Measurements from ENCODE around the gene FXYD2. TPM values are rescaled to one million over a fixed set of nuclear protein-coding genes. Genes with fewer than 3 reads are reported as not detected.
A peak's percentile ranks its signal among the peaks of the same experiment; 100 is the strongest.

FXYD2 gene
- total RNA-seq, 2 donors from 2014 or later: 3.0 TPM

GRCh38 chr11:117822074-117823033 lies 2.2 kb downstream of the FXYD2 start:
- peak; percentile 87 for DNase-seq
- Mint-ChIP-seq H3K4me1 (peaks cover 50% of the 10 kb centered on the region), H3K4me3 (no peak overlapping the region), H3K36me3 (ENCODE audit: low read depth) (no peaks in the 10 kb centered on the region), H3K27me3 (ENCODE audit: insufficient read depth) (peaks cover 9% of the 10 kb centered on the region), H3K9me3 (no peaks in the 10 kb centered on the region), H3K27ac (no peak overlapping the region)
- peak; percentile 81 for TF ChIP-seq CTCF (conservative IDR thresholded peaks at IDR 0.05)
- Histone ChIP-seq H3K27ac (ENCODE audit: low read depth, low read length) (no peak overlapping the region), H3K9me3 (ENCODE audit: control insufficient read depth, low read length) (no peaks in the 10 kb centered on the region), H3K4me3 (ENCODE audit: low read length) (no peak overlapping the region), H3K36me3 (ENCODE audit: control insufficient read depth, insufficient read depth, low read length) (no peaks in the 10 kb centered on the region), H3K4me1 (ENCODE audit: control insufficient read depth, insufficient read depth, low read length) (peaks cover 7% of the 10 kb centered on the region), H3K9ac (ENCODE audit: extremely low read depth, low read length, poor library complexity, severe bottlenecking) (no peak overlapping the region), H3K27me3 (ENCODE audit: control insufficient read depth, insufficient read depth, low read length, poor library complexity, severe bottlenecking) (no peaks in the 10 kb centered on the region)
- 82 to 87% methylated on average over 12 to 33 of the region's 33 CpGs for WGBS, 2 experiments (ENCODE audit: insufficient coverage in 1 of 2, insufficient read length in 1 of 2)

DNA sequence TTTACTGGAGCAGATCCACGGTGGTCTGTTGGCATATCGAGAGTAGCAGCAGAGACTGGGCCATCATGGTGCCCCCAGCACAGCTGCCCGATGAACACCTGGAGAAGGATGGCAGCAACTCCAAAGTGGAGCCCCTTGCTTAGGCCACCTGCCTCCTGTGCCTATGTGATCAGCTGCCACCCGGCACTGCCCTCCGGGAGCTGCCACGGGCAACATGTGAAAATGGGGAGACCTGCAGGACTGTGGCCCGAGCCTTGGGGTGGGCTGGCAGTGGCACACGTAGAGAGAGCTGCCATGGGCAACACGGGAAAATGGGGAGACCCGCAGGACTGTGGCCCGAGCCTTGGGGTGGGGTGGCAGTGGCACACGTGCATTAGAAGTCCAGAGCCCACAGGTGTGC lies 3.1 kb downstream of the FXYD2 start:
- peaks cover 8% of the 10 kb centered on the region for H3K4me1 ChIP-seq (ENCODE audit: control insufficient read depth, insufficient read depth, low read length)
- H3K27ac ChIP-seq (ENCODE audit: low read depth, low read length): no peak overlapping the region
- H3K27me3 ChIP-seq (ENCODE audit: control insufficient read depth, insufficient read depth, low read length, poor library complexity, severe bottlenecking): no peaks in the 10 kb centered on the region
- Mint-ChIP-seq H3K27ac (no peak overlapping the region), H3K4me1 (peaks cover 51% of the 10 kb centered on the region), H3K4me3 (no peak overlapping the region), H3K9me3 (no peaks in the 10 kb centered on the region), H3K36me3 (ENCODE audit: low read depth) (no peaks in the 10 kb centered on the region), H3K27me3 (ENCODE audit: insufficient read depth) (peaks cover 9% of the 10 kb centered on the region)
- H3K4me3 ChIP-seq (ENCODE audit: low read length): no peak overlapping the region
- H3K9me3 ChIP-seq (ENCODE audit: control insufficient read depth, low read length): no peaks in the 10 kb centered on the region
- TF ChIP-seq CTCF (conservative IDR thresholded peaks at IDR 0.05): no peak
- no peaks in the 10 kb centered on the region for H3K36me3 ChIP-seq (ENCODE audit: control insufficient read depth, insufficient read depth, low read length)
- H3K9ac ChIP-seq (ENCODE audit: extremely low read depth, low read length, poor library complexity, severe bottlenecking): no peak overlapping the region
- DNase-seq: no peak
- 89 to 90% methylated on average over 5 to 12 of the region's 12 CpGs for WGBS, 2 experiments (ENCODE audit: insufficient coverage in 1 of 2, insufficient read length in 1 of 2)

- no peak overlapping the region for H3K4me3 ChIP-seq (ENCODE audit: low read length)
- Mint-ChIP-seq H3K27me3 (ENCODE audit: insufficient read depth) (peaks cover 6% of the 10 kb centered on the region), H3K4me3 (peak overlapping the region; percentile 3), H3K27ac (no peak overlapping the region), H3K4me1 (peaks cover 60% of the 10 kb centered on the region), H3K36me3 (ENCODE audit: low read depth) (no peaks in the 10 kb centered on the region), H3K9me3 (no peaks in the 10 kb centered on the region)
- no peaks in the 10 kb centered on the region for H3K36me3 ChIP-seq (ENCODE audit: control insufficient read depth, insufficient read depth, low read length)
- 80 to 81% methylated on average over 5 to 10 of the region's 10 CpGs for WGBS, 2 experiments (ENCODE audit: insufficient coverage in 1 of 2, insufficient read length in 1 of 2)
- TF ChIP-seq CTCF (conservative IDR thresholded peaks at IDR 0.05): no peak
- H3K4me1 ChIP-seq (ENCODE audit: control insufficient read depth, insufficient read depth, low read length): peaks cover 17% of the 10 kb centered on the region
- DNase-seq: peak; percentile 74
- H3K9me3 ChIP-seq (ENCODE audit: control insufficient read depth, low read length): no peaks in the 10 kb centered on the region
- no peaks in the 10 kb centered on the region for H3K27me3 ChIP-seq (ENCODE audit: control insufficient read depth, insufficient read depth, low read length, poor library complexity, severe bottlenecking)
- no peak overlapping the region for H3K9ac ChIP-seq (ENCODE audit: extremely low read depth, low read length, poor library complexity, severe bottlenecking)
- no peak overlapping the region for H3K27ac ChIP-seq (ENCODE audit: low read depth, low read length)
Observed at GRCh38 chr11:117820516-117820915, 4.0 kb downstream of the FXYD2 start.
